Activated T-cell treated with anti-CD3 and anti-CD28 coated beads for 48 hours (primary cell): ENCODE data around the gene PRR14L.

ENCODE experiments used
- DNase-seq: peaks from one replicate; pipeline ENCODE4 v3.0.0-alpha.2; 2020; ENCODE audit warnings: low read depth

Gene PRR14L

GRCh38 chr22:31637891-31638618 is 111.9 kb downstream of the PRR14L start:
- no peak for DNase-seq

- no peak for DNase-seq
Measured at GRCh38 chr22:31637447-31637890, 112.5 kb downstream of the PRR14L start.

GRCh38 chr22:31635638-31636306 is 114.2 kb downstream of the PRR14L start:
- DNase-seq: no peak

- DNase-seq: no peak
Measured at GRCh38 chr22:31631436-31631835, 118.5 kb downstream of the PRR14L start.
